GM12878 (cell line): ENCODE results near the gene ATP10A. TPM values are rescaled to one million over a fixed set of nuclear protein-coding genes. Genes with fewer than 3 reads are reported as not detected.

Experiments used
- ATAC-seq: fragments of 200-7000 bp; cut with Tn5 transposase; 3 replicates; pipeline ENCODE4 v1.9.1; 2020; ENCODE audit warnings: mild to moderate bottlenecking, moderate library complexity
- BruUV-seq: library from RNA; stranded (reverse); fragments of 400-500 nt; replicated peaks from 2 replicates; lab custom pipeline; 2021; lab: Mats Ljungman, UMichigan
- CTCF ChIA-PET: fragments of 300-600 bp; sonication (Branson Sonifier 250); formaldehyde crosslinking; extraction: SDS; loops from one replicate; lab custom pipeline; 2021; ENCODE audit warnings: inconsistent platforms; lab: Yijun Ruan, JAX
- POLR2A ChIA-PET: fragments of 350-600 bp; formaldehyde crosslinking; extraction: SDS; loops from one replicate; lab custom pipeline; 2021; ENCODE audit warnings: inconsistent platforms; lab: Charles Lee
- RAD21 ChIA-PET: fragments of 300-600 bp; sonication (Branson Sonifier 250); formaldehyde crosslinking; loops from one replicate; lab custom pipeline; 2023; ENCODE audit warnings: antibody characterized with exemption; ENCODE audit not compliant: unreplicated experiment; lab: Charles Lee
- SMC1A ChIA-PET: fragments of 300-600 bp; sonication (Branson Sonifier 250); formaldehyde crosslinking; loops from one replicate; lab custom pipeline; 2023; ENCODE audit not compliant: unreplicated experiment, uncharacterized antibody; lab: Charles Lee
- DNase-seq: peaks from one replicate; pipeline ENCODE4 v3.0.0-alpha.2; 2011; ENCODE audit warnings: low read depth, low spot score
- FAIRE-seq: peaks from 3 replicates; lab custom pipeline; 2011; peaks lifted over from hg19 to GRCh38; lab: Jason Lieb, UNC
- H2AFZ ChIP-seq: 2 replicates; pipeline ENCODE4 v1.6.0; 2011; ENCODE audit warnings: low read depth, low read length, control low read depth; ENCODE audit not compliant: control insufficient read depth
- H3K27ac ChIP-seq: 2 replicates; pipeline ENCODE4 v1.5.1; 2011; ENCODE audit warnings: control low read depth; ENCODE audit not compliant: control insufficient read depth, insufficient read depth
- H3K27me3 ChIP-seq, 2 experiments: replicated peaks in 1 of 2; 2 replicates each; pipeline versions ENCODE4 v1.6.0 to v1.6.1; 2011; ENCODE audit warnings: low read length in 1 of 2; ENCODE audit not compliant: control insufficient read depth in 2 of 2, insufficient read depth in 2 of 2
- H3K36me3 ChIP-seq, 2 experiments: 2 replicates each; pipeline ENCODE4 v1.5.1; 2011; ENCODE audit warnings: low read length in 1 of 2; ENCODE audit not compliant: control insufficient read depth in 2 of 2, insufficient read depth in 2 of 2
- H3K4me1 ChIP-seq: 2 replicates; pipeline ENCODE4 v1.6.1; 2011; ENCODE audit warnings: mild to moderate bottlenecking, low read length, moderate library complexity, mixed read lengths; ENCODE audit not compliant: control insufficient read depth, insufficient read depth
- H3K4me2 ChIP-seq: 2 replicates; pipeline ENCODE4 v1.6.0; 2011; ENCODE audit warnings: control low read depth; ENCODE audit not compliant: control insufficient read depth, insufficient read depth
- H3K4me3 ChIP-seq: fragments of 200-600 bp; sonication (generic); 2 replicates; pipeline ENCODE4 v1.5.1; 2016
- H3K79me2 ChIP-seq: 2 replicates; pipeline ENCODE4 v1.6.0; 2011; ENCODE audit warnings: low read length; ENCODE audit not compliant: control insufficient read depth, insufficient read depth
- H3K9ac ChIP-seq: 2 replicates; pipeline ENCODE4 v1.8.0; 2011; ENCODE audit warnings: low read length, control low read depth, mixed read lengths; ENCODE audit not compliant: control insufficient read depth, insufficient read depth
- H3K9me3 ChIP-seq: replicated peaks from 3 replicates; pipeline ENCODE4 v1.5.1; 2011; ENCODE audit warnings: mild to moderate bottlenecking, low read length; ENCODE audit not compliant: control insufficient read depth, insufficient read depth
- H4K20me1 ChIP-seq: 2 replicates; pipeline ENCODE4 v1.6.0; 2011; ENCODE audit not compliant: control insufficient read depth, insufficient read depth
- EED ChIP-seq: sonication (generic); IDR thresholded peaks from 2 replicates; pipeline ENCODE4 v1.6.1; 2016; ENCODE audit warnings: antibody characterized with exemption, low read depth
- TCF3 ChIP-seq: IDR thresholded peaks from 2 replicates; pipeline ENCODE4 v1.6.1; 2012; ENCODE audit warnings: low read depth, mild to moderate bottlenecking, low read length, borderline replicate concordance; ENCODE audit not compliant: insufficient read depth
- ZZZ3 ChIP-seq: IDR thresholded peaks from 2 replicates; pipeline ENCODE4 v1.6.1; 2011; ENCODE audit warnings: low read depth; ENCODE audit not compliant: control insufficient read depth, insufficient read length
- WGBS: methylation state at CpG from one replicate; pipeline ENCODE4 v1.1.6; 2016; ENCODE audit warnings: low lambda C conversion rate; ENCODE audit not compliant: insufficient replicate concordance, insufficient coverage; ENCODE audit errors: missing lambda C conversion rate; 5-methylcytosine and 5-hydroxymethylcytosine counted together
- in situ Hi-C: fragments of 300-500 bp; cut with MboI; formaldehyde crosslinking; loops from 9 replicates; pipeline ENCODE4 v1.14.3; 2018; ENCODE audit warnings: mixed read lengths
- intact Hi-C: fragments of 100-400 bp; cut with micrococcal nuclease; formaldehyde crosslinking; loops from one replicate; pipeline ENCODE4 v1.14.2; 2022; ENCODE audit not compliant: unreplicated experiment
- polyA plus RNA-seq, 11 experiments: library from polyadenylated mRNA; depleted of rRNA in 4 of 11; unstranded in 6 of 11; stranded (reverse) in 5 of 11; fragments of >200 nt; fragmentation: Nextera tagmentation in 4 of 11; fragmentation: Illumina TruSeq in 1 of 11; extraction: Ambion mirVana in 4 of 11; extraction: Trizol in 1 of 11; gene quantifications; 1 replicate in 1 of 11; 2 replicates in 10 of 11; pipeline versions ENCODE4 v1.2.1 to v1.2.3, GENCODE V29; 2011 to 2016; ENCODE audit warnings: inconsistent platforms in 2 of 11, missing spikeins in 2 of 11, low read depth in 1 of 11
- total RNA-seq, 4 experiments: library from RNA; depleted of rRNA in 3 of 4; stranded (reverse); fragments of >200 nt in 3 of 4; fragmentation: Illumina TruSeq in 1 of 4; extraction: Trizol in 1 of 4; gene quantifications; 2 replicates each; pipeline versions ENCODE4 v1.2.1 to v1.2.3, GENCODE V29; 2013 to 2021
- TF ChIP-seq, protein P1 (sequence below): fragments of 450-650 bp; IDR thresholded peaks from 2 replicates; pipeline ENCODE4 v1.6.1; 2017; ENCODE audit warnings: antibody characterized with exemption, mild to moderate bottlenecking, moderate library complexity

The ATP10A gene
- total and polyA plus RNA-seq, 10 of the 15 experiments (the other 5 are each of a cell fraction or from before 2014, with no cell fraction given): 0.04 to 1.5 (median 0.31) TPM; not detected in 2

DNA sequence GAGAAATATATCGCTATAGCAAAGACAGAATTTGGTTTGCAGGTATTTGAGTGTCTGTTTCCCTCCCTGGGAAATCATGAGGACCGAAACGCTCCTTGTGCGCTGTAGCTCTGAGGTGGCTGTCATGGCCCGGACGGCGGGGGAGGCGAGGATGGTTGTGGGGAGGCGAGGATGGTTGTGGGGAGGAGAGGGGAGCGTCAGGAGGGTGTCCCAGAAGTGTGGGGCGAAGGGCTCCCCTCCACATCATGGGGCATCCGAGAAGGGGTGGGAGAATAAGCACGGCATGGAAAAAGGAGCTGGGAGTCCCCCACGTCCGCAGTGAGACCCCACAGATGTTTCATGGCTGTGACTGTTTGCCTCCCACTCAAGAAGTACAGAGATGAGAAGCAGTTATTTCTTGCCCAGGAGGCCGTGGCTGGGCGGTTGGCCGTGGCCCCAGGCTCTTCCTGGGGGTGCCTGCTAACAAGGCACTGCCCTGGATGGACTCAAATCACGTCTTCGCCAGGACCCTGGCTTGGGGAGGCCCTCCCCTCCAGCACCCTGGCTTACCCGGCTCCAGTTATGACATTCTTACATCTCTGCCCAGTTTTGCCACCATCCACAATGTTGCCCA is 947 bp upstream of the ATP10A start (continued):
- TF ChIP-seq, protein P1, sequence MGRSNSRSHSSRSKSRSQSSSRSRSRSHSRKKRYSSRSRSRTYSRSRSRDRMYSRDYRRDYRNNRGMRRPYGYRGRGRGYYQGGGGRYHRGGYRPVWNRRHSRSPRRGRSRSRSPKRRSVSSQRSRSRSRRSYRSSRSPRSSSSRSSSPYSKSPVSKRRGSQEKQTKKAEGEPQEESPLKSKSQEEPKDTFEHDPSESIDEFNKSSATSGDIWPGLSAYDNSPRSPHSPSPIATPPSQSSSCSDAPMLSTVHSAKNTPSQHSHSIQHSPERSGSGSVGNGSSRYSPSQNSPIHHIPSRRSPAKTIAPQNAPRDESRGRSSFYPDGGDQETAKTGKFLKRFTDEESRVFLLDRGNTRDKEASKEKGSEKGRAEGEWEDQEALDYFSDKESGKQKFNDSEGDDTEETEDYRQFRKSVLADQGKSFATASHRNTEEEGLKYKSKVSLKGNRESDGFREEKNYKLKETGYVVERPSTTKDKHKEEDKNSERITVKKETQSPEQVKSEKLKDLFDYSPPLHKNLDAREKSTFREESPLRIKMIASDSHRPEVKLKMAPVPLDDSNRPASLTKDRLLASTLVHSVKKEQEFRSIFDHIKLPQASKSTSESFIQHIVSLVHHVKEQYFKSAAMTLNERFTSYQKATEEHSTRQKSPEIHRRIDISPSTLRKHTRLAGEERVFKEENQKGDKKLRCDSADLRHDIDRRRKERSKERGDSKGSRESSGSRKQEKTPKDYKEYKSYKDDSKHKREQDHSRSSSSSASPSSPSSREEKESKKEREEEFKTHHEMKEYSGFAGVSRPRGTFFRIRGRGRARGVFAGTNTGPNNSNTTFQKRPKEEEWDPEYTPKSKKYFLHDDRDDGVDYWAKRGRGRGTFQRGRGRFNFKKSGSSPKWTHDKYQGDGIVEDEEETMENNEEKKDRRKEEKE: no peak

GRCh38 chr15:25862472-25863110 is 536 bp downstream of the ATP10A start:
- no peak overlapping the region for H2AFZ ChIP-seq
- SMC1A ChIA-PET: no interaction called here
- no TSS peak for BruUV-seq
- ATAC-seq (no peak; the same call in 2 of the 3 replicates), DNase-seq (no peak)
- H3K4me1 ChIP-seq: no peaks in the 10 kb centered on the region
- H3K27me3 ChIP-seq: no peaks in the 10 kb centered on the region; a peak in 1 of 4 replicates
- POLR2A ChIA-PET: no interaction called here
- no peaks in the 10 kb centered on the region for H3K79me2 ChIP-seq
- WGBS: 3% methylated on average over 35 of the region's 69 CpGs
- peak overlapping the region; percentile 33; the same call in 1 of the 2 replicates for H3K4me2 ChIP-seq
- no peaks in the 10 kb centered on the region for H3K36me3 ChIP-seq
- H3K9me3 ChIP-seq: no peaks in the 10 kb centered on the region; the same call in 2 of the 3 replicates
- intact Hi-C loops (no loop called here), in situ Hi-C loops (loop anchor here (10.0 kb wide), 1 partner anchor 168 kb away; no protein-coding TSS in a partner anchor)
- RAD21 ChIA-PET: no interaction called here
- H4K20me1 ChIP-seq: no peaks in the 10 kb centered on the region
- H3K9ac ChIP-seq: no peak overlapping the region
- TF ChIP-seq ZZZ3 (no peak), EED (no peak), TCF3 (no peak)
- TF ChIP-seq, all 136 proteins: peak for 0
- Histone ChIP-seq H3K27ac (no peak overlapping the region), H3K4me3 (no peak overlapping the region)
- CTCF ChIA-PET: no interaction called here
- no peak for FAIRE-seq
